Activated CD4-positive, alpha-beta memory T cell treated with anti-CD3 and anti-CD28 coated beads, Interleukin-2, amount 10 ng/mL, durations not matched to agents 7 days and 5 days (primary cell): ENCODE measurements around the gene IRF7. TPM values are rescaled to one million over a fixed set of nuclear protein-coding genes. Genes with fewer than 3 reads are reported as not detected.
A peak's percentile ranks its signal among the peaks of the same experiment; 100 is the strongest.

ENCODE experiments used
- CTCF ChIA-PET: fragments of 350-600 bp; sonication (Branson Sonifier 250); formaldehyde crosslinking; loops from one replicate; lab custom pipeline; 2021; ENCODE audit warnings: antibody characterized with exemption, inconsistent platforms; lab: Charles Lee
- POLR2A ChIA-PET: fragments of 350-600 bp; sonication (Branson Sonifier 250); formaldehyde crosslinking; loops from one replicate; lab custom pipeline; 2021; ENCODE audit warnings: antibody characterized with exemption; lab: Charles Lee
- DNase-seq: peaks from one replicate; pipeline ENCODE4 v3.0.0-alpha.2; 2020
- H3K27ac Mint-ChIP-seq: one replicate; pipeline ENCODE4 v1.8.0; 2021; ENCODE audit warnings: mild to moderate bottlenecking, mixed read lengths
- H3K27me3 Mint-ChIP-seq: one replicate; pipeline ENCODE4 v1.8.0; 2021; ENCODE audit warnings: mixed read lengths
- H3K36me3 Mint-ChIP-seq: one replicate; pipeline ENCODE4 v1.8.0; 2021; ENCODE audit warnings: low read depth, mixed read lengths
- H3K4me1 Mint-ChIP-seq: one replicate; pipeline ENCODE4 v1.8.0; 2021; ENCODE audit warnings: mixed read lengths
- H3K4me3 Mint-ChIP-seq: one replicate; pipeline ENCODE4 v1.8.0; 2021; ENCODE audit warnings: mild to moderate bottlenecking, mixed read lengths
- H3K9me3 Mint-ChIP-seq: one replicate; pipeline ENCODE4 v1.8.0; 2021; ENCODE audit warnings: mixed read lengths
- total RNA-seq, 2 experiments: library from RNA; stranded (reverse); gene quantifications; one replicate each; pipeline ENCODE4 v1.2.3, GENCODE V29; 2021

The IRF7 gene
- total RNA-seq, 2 experiments from 2014 or later = 220 to 221 TPM

DNA sequence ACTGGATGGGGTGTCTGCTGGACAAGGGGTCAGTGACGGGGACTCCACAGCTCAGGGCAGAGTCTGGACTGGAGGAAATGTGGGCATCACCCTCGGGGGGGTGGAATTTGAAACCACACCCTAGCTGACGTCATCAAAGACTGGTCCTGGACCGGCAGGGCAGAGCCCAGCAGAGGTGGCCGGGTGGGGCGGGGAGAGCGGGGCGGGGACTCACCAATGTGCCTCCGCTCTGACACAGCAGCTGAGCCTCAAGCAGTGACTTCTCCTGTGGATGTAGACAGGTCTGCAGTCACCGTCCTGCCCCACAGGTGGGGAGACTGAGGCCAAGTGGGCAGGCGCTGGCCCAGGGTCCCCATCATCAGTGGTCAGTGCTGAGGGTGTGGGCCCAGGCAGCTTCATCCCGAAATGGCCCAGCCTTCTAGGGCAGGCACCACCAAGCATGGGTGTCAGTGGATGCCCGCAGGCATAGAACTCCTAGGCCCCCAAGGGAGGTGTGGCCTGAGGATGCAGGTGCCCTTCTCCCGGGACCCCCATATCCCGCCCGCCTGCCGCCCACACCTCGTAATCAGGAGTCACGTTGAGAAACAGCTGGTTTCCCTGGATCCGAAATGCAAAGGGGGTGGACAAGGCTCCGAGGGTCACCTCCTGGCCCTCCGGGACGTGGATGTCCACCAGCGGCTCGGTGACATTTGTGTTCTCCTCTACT, 8.4 kb upstream of the IRF7 start:
- POLR2A ChIA-PET = interaction anchor here (0.8 to 1.3 kb wide), 3 partner anchors 9 to 14 kb away, joined by 4 to 5 read pairs (median 4); partner anchors contain the start of gene IRF7
- Mint-ChIP-seq H3K4me1 (peaks cover 13% of the 10 kb centered on the region), H3K27me3 (peaks cover 16% of the 10 kb centered on the region), H3K27ac (no peak overlapping the region), H3K4me3 (no peak overlapping the region), H3K9me3 (no peaks in the 10 kb centered on the region), H3K36me3 (no peaks in the 10 kb centered on the region)
- DNase-seq = no peak
- CTCF ChIA-PET = interaction anchor here (0.6 kb wide), 1 partner anchor 92 kb away, joined by 5 read pairs; no protein-coding TSS in a partner anchor

DNA sequence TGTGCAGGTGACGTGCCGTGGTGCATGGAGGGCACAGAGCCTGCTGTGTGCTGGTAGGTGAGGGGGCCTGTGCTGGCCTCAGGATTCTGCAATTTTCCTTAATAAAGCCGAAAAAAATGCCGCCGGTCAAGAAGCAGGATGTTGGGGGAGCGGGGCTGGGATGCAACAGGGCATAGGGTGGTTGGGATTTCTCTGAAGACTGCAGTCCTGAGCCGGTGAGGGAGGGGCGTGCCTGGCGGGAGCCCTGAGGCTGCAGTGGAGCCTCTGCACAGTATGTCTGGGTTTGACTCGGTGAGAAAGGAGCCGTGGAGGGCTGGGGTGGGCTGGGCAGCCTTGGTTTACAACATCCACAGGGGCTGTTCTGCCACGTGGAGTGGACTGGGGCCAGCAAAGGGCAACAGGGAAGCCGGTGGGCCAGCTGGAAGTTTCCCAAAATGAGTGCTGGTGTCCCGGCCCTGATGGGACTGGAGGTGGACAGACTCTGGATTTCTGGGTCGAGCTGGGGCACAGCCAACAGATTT, 7.7 kb upstream of the IRF7 start:
- peaks cover 6% of the 10 kb centered on the region for H3K4me1 Mint-ChIP-seq
- DNase-seq = no peak
- H3K9me3 Mint-ChIP-seq = no peaks in the 10 kb centered on the region
- ChIA-PET POLR2A (interaction anchor here (1.1 to 1.3 kb wide), 2 partner anchors 8 to 9 kb away, joined by 4 to 5 read pairs; partner anchors contain the start of gene IRF7), CTCF (interaction anchor here (0.6 kb wide), 1 partner anchor 93 kb away, joined by 5 read pairs; no protein-coding TSS in a partner anchor)
- no peak overlapping the region for H3K4me3 Mint-ChIP-seq
- no peak overlapping the region for H3K27ac Mint-ChIP-seq
- peaks cover 8% of the 10 kb centered on the region for H3K27me3 Mint-ChIP-seq
- H3K36me3 Mint-ChIP-seq = no peaks in the 10 kb centered on the region

DNA sequence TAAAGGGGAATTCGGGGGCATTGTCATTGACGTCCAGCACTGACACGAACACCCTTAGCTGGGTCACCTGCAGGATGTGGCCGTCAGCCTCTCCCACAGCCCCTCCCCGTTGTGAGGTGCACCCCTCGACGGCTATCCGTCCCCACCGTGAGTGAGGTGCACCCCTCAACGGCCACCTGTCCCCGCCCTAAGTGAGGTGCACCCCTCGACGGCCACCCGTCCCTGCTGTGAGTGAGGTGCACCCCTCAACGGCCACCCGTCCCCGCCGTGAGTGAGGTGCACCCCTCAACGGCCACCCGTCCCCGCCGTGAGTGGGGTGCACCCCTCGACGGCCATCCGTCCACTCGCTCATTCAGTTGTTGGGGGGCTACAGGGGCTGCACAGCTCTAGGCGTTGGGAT, 6.1 kb upstream of the IRF7 start:
- no peak for DNase-seq
- H3K4me3 Mint-ChIP-seq = no peak overlapping the region
- ChIA-PET POLR2A (no interaction called here), CTCF (no interaction called here)
- no peaks in the 10 kb centered on the region for H3K4me1 Mint-ChIP-seq
- H3K36me3 Mint-ChIP-seq = no peaks in the 10 kb centered on the region
- H3K9me3 Mint-ChIP-seq = no peaks in the 10 kb centered on the region
- no peaks in the 10 kb centered on the region for H3K27me3 Mint-ChIP-seq
- no peak overlapping the region for H3K27ac Mint-ChIP-seq

GRCh38 chr11:620935-621814, 5.4 kb upstream of the IRF7 start:
- peaks cover 4% of the 10 kb centered on the region for H3K4me1 Mint-ChIP-seq
- H3K27ac Mint-ChIP-seq = no peak overlapping the region
- no peaks in the 10 kb centered on the region for H3K9me3 Mint-ChIP-seq
- ChIA-PET CTCF (no interaction called here), POLR2A (no interaction called here)
- H3K27me3 Mint-ChIP-seq = no peaks in the 10 kb centered on the region
- DNase-seq = no peak
- H3K4me3 Mint-ChIP-seq = no peak overlapping the region
- H3K36me3 Mint-ChIP-seq = no peaks in the 10 kb centered on the region

DNA sequence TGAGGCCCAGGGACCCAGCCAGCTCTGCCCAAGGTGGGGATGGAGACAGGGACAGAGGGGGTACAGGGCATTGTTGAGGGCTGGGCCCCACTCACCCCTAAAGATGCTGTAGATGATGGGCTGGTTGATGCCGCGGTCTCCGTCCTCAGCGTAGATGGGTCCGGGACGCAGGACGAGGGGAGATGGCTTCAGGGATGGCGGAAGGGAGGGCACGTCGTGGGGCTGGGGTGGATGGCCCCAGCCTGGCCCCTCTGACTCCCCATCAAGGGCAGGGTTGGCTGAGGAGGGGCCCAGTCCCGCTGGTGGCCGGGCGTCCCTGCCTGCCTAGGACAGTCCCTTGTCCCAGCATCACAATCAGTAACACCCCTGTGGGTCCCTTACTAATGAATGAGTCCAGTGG, 4.5 kb upstream of the IRF7 start:
- no peaks in the 10 kb centered on the region for H3K9me3 Mint-ChIP-seq
- no peak for DNase-seq
- ChIA-PET POLR2A (no interaction called here), CTCF (no interaction called here)
- no peak overlapping the region for H3K27ac Mint-ChIP-seq
- no peaks in the 10 kb centered on the region for H3K27me3 Mint-ChIP-seq
- no peak overlapping the region for H3K4me3 Mint-ChIP-seq
- H3K36me3 Mint-ChIP-seq = peaks cover 3% of the 10 kb centered on the region
- H3K4me1 Mint-ChIP-seq = peaks cover 7% of the 10 kb centered on the region

DNA sequence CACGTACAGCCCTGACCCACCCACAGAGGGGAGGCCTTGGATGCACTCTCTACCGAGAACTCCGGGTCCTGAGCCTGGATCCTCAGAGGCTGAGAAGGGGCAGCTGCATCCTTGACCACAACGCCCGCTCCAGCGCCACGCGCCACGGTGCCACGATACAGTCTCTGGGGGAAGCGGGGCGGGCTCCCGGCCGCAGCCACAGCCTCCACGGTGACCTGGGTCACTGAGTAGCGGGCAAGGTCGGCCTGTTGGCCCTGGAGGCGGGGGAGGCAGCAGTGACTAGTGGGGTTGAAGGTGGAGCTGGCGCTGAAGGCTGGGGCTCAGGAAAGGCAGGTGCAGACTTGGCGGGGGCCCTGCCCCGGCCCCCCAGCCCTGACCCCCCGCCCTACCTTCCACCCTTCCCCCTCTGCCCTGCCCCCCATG, 3.9 kb upstream of the IRF7 start:
- ChIA-PET CTCF (no interaction called here), POLR2A (no interaction called here)
- Mint-ChIP-seq H3K4me1 (peaks cover 7% of the 10 kb centered on the region), H3K27ac (no peak overlapping the region), H3K4me3 (no peak overlapping the region), H3K27me3 (no peaks in the 10 kb centered on the region), H3K9me3 (no peaks in the 10 kb centered on the region), H3K36me3 (peaks cover 9% of the 10 kb centered on the region)
- DNase-seq = no peak

DNA sequence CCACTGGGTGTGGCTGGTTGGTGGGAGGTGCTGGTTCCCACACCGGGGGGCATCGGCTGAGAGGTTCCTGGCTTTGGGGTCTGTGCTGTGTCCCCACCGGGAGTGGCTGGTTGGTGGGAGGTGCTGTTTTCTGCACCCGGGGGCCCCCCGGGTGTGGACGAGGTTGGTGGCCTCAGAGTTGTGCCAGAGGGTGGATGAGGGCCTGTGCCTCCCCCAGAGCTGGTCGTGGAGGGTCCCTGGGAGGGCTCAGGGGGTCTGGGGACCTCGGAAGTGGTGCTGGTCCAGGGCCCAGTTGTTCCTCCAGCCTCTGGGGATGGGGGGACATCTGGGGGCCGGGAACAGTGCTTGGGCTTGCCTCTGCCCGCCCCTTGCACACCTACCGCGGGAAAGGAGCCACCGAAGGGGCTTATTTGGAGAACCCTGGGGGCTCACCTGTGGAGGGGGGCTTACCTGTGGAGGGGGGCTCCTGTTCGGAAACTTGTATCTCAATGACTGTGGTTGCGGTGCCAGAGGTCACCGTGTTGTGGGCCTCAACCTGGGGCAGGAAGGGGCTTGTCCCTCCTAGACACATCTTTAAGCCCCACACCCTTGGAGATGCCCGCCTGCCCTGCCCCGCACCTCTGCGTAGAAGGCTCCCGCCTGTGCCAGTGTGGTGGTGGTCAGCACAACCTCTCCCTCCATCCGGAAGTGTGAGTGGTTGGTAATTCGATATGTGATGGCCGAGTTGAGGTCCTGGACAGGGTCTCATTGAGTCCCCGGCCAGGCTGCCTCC, 3.3 kb upstream of the IRF7 start:
- no peak for DNase-seq
- Mint-ChIP-seq H3K36me3 (peaks cover 15% of the 10 kb centered on the region), H3K9me3 (no peaks in the 10 kb centered on the region), H3K4me1 (peaks cover 7% of the 10 kb centered on the region), H3K4me3 (no peak overlapping the region), H3K27ac (no peak overlapping the region), H3K27me3 (no peaks in the 10 kb centered on the region)
- ChIA-PET CTCF (no interaction called here), POLR2A (no interaction called here)

- peaks cover 22% of the 10 kb centered on the region for H3K36me3 Mint-ChIP-seq
- no peaks in the 10 kb centered on the region for H3K27me3 Mint-ChIP-seq
- H3K4me1 Mint-ChIP-seq = peaks cover 9% of the 10 kb centered on the region
- no peak for DNase-seq
- no peaks in the 10 kb centered on the region for H3K9me3 Mint-ChIP-seq
- POLR2A ChIA-PET = no interaction called here
- no peak overlapping the region for H3K27ac Mint-ChIP-seq
- peak overlapping the region; percentile 30 for H3K4me3 Mint-ChIP-seq
- CTCF ChIA-PET = no interaction called here
These were observed 2.3 kb upstream of the IRF7 start for GRCh38 chr11:617912-618682.

- H3K4me1 Mint-ChIP-seq = peaks cover 9% of the 10 kb centered on the region
These were observed 1.6 kb upstream of the IRF7 start for GRCh38 chr11:617199-617911.

DNA sequence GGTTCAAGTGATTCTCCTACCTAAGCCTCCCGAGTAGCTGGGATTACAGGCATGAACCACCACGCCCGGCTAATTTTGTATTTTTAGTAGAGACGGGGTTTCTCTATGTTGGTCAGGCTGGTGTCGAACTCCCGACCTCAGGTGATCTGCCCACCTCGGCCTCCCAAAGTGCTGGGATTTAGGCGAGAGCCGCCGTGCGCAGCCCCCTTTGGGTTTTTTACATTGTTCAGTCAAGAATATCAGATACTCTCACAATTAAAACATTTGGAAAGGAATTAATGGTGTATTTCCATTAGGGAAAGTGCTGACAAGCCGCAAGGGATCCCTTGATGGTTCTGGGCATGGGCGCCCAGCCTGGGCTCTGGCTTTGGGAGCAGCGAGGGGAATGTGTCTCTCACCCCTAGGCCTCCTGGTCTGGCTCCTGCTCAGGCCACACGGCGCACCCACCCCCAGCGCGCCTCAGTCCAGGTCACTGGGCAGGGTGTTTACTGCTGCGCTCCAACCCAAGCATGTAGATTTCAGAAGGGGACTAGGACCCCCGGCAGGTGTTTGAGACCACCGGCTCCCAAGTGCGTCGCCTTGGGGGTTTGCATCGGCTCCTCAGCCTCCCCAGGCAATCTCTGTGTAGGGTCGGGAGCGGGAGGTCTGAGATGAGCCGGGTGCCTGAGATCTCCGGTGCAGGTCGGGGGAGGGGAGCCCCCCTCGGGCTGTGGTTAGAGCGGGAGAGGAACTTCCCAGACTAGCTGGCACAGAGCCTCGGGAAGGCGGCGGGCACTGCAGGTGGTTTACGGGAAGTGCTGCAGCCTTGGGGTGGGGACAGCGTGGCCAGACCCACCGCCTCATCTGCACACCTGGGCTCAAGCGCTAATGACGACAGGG, 809 bp upstream of the IRF7 start:
- H3K4me1 Mint-ChIP-seq = peaks cover 13% of the 10 kb centered on the region
- ChIA-PET CTCF (interaction anchor here (1.4 kb wide), 1 partner anchor 107 kb away, joined by 4 read pairs; no protein-coding TSS in a partner anchor), POLR2A (interaction anchor here (1.1 to 1.6 kb wide), 10 partner anchors 10 to 132 kb away, joined by 3 to 12 read pairs (median 4); partner anchors contain the start of genes DEAF1, PHRF1 and TMEM80)
- H3K4me3 Mint-ChIP-seq = peak overlapping the region; percentile 94
- DNase-seq = no peak
- H3K27ac Mint-ChIP-seq = peak overlapping the region; percentile 97
- no peaks in the 10 kb centered on the region for H3K9me3 Mint-ChIP-seq
- peaks cover 37% of the 10 kb centered on the region for H3K36me3 Mint-ChIP-seq
- H3K27me3 Mint-ChIP-seq = no peaks in the 10 kb centered on the region

More at GRCh38 chr11:617199-617911, 1.6 kb upstream of the IRF7 start:
- H3K27me3 Mint-ChIP-seq = no peaks in the 10 kb centered on the region
- DNase-seq = no peak
- no peak overlapping the region for H3K4me3 Mint-ChIP-seq
- no peaks in the 10 kb centered on the region for H3K9me3 Mint-ChIP-seq
- no peak overlapping the region for H3K27ac Mint-ChIP-seq
- peaks cover 29% of the 10 kb centered on the region for H3K36me3 Mint-ChIP-seq
- CTCF ChIA-PET = no interaction called here
- POLR2A ChIA-PET = no interaction called here
